GM21528 (cell line): ENCODE results near the gene ACTG1.

Experiments used
- ATAC-seq: cut with Tn5 transposase; IDR thresholded peaks from one replicate; pipeline ENCODE4 v1.9.1; 2021; ENCODE audit warnings: mild to moderate bottlenecking, moderate library complexity; ENCODE audit not compliant: unreplicated experiment, low FRiP score

Gene ACTG1

DNA sequence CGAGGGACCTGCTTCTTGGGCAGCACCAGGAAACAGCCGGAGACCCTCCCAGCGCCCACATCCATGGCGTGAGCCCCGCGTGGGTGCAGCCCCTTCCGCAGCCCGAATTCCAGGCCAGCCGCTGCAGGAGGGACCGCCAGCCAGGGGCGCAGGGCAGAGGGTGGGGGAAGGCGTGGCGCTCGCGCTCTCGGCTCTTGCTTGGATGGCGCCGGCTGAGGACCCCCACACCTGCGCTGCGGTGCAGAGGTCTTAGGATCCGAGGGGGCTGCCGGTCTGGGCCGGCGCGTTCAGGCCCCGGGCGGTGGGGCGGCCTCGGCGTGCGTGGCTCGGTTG, 28.8 kb downstream of the ACTG1 start:
- ATAC-seq = no peak

DNA sequence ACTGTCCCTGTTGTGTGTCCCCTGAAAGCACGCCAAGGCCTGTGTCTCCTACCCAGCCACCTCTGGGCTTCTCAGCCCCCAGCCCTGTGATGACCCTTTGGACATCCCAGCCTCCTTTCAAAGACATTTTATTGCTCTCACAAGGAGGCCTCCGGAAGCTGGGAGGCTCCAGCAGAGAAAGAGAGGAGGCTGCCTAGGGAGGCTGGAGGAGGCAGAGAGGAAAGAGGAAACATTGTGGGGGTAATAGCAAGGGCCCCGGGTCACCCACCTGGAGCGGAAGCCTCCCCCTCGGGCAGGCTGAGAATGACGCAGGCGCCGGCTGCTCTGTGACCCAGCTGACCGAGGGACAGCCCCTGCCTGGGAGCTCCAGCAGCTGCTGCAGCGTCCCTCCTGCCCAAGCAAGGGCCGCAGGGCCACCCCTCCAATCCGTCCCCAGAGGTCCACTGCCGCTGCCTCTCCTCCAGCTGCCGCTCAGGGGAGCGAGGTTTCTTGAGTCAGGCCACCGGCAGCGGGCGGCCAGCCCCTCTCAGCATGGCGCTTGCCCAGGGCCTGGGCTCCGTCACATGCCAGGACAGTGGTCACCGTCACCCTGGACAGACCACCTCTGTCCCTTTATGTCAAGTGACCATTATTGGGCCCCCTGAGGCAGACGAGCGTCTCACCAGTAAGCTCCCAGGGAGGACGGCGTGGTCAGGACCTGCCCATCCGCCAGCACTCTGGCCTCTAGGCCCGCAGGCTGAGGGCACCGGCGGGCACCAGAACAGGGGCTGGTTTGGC, 29.3 kb downstream of the ACTG1 start:
- no peak for ATAC-seq

DNA sequence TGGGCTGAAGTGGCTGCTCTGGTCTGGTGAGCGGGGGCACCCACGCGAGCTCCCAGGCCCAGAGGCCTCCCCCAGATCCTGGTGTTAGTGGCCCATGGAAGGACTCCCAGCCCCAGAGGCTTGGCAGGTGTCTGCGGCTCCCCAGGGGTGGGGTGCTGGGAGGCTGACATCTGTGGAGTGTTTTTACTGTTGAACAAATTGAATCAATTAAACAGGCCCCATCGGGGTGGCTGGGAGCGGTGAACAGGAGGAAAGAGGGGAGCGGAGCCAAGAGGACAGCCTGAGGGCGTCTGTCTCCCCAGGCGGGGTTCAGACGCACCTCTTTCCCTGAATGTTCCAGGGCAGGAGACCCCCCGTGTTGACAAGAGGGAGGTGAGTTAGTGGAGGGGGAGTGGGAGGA, 29.9 kb downstream of the ACTG1 start:
- no peak for ATAC-seq

GRCh38 chr17:81481815-81482505, 30.6 kb downstream of the ACTG1 start:
- ATAC-seq = no peak

DNA sequence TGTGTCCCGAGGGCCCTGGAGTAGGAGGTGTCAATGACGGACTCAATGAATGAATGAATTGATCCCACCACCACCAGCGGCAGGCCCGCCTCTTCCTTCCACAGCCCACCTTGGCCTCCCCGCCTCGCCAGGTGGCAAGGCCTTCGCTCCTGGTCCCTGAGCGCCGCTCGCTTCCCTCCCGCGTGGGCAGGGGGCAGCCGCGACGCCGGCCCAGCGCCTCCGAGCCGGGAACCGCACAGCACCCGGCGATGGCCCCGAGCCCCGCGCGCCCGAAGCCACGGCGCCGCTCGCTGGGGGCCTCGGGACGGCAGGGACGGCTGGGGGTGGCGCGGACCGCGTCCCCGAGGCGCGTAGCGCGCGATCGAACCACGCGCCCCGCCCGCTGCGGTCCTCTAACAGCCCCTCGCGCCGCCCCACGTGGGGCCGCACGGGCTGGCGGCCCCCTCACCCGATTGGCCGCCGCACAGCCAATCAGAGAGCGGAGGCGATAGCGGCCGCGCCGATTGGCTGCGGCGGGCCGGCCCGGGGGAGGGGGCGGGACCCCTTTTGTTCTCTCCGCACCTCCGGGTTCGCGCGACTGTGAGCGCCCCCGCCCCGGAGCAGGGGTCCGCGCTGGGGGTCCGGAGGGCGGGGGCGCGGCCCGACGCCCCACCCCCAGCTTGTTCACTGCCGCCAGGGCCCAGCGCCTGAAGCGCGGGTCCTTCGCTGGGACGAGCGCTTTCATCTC, 31.4 kb downstream of the ACTG1 start:
- ATAC-seq = no peak

DNA sequence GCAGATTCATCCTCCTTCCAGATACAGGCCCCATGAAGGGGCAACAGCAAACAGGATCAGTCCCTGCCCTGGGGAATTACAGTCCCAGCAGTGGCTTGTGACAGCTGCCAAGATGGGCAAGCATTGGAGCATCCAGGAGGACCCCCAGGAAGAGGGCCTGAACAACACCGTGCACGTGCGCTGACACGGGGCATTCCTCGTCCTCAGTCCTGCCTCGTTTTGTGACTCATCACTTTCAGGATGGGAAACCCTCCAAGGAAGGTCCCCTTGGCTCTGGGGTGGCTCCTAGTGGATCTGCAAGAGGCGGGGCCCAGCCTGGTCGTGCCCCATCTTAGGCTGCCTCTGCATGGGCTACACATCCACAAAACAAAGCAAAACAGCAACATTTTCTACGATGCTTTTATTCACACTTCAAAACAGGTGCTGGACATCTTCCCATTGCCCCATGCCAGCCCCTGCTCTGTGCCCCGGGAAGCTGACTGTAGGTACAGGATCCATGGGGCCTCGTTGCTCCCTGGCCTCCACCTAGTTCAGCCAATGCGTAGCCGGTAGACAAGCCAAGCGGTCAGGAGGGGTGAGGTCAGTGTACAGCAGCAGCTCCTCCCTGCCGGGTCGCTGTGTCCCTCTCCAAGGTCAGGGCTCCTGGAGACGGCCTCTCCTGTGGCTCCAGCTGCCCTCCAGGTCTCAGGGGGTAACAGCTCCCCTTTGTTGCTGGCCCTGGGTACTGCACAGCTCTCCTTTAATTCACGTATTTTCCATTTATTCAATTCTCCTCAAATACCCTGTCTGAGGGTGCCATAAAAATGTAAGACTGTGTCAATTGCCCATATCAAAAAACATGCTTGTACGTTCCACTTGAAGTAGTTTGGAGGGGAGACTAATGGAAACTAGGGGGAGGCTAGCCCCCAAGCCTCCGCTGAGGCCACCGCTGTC, 32.2 kb downstream of the ACTG1 start:
- no peak for ATAC-seq

GRCh38 chr17:81479175-81480071, 33.2 kb downstream of the ACTG1 start:
- ATAC-seq = no peak

GRCh38 chr17:81478119-81478518, 34.5 kb downstream of the ACTG1 start:
- ATAC-seq = no peak

- ATAC-seq = no peak
Measured at GRCh38 chr17:81477173-81477572, 35.4 kb downstream of the ACTG1 start.

DNA sequence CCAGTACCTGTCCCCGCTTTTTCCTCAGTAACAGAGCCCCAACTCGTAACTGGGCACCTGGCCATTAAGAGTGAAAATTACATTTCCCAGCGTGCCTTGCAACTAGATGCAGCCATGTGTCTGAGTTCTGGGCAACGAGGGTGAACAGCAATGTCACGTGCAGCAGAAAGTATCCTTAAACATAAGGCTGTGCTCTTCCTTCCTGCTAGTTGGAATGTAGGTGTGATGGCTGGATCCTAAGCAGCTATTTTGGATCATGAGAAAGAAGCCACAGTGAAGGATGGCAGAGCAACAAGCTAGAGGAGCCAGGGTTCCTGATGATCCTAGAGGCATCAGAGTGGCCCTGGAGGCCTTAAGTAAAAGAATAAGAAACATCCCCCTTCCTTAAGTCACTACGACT, 36.0 kb downstream of the ACTG1 start:
- no peak for ATAC-seq

DNA sequence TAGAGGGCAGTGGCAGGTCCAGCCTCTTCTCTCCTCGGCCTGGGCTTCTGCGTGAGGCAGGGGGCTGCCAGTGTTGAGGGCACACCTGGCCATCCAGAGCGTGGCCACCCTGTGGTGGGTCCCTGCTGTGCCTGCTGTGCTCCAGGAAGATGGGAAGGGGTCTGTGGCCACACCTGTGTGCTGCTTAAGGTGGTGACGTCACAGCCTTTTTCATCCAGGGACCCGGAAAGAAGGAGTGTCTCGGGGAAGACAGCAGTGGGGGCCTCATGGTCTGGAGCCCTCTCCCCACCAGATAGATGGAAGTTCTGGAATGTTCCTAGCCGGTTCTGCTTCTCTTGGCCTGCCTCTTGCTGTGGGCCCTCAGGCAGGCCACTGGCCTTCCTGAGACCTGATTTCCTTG, 36.5 kb downstream of the ACTG1 start:
- no peak for ATAC-seq

- ATAC-seq = no peak
Measured at GRCh38 chr17:81474958-81475357, 37.6 kb downstream of the ACTG1 start.

- no peak for ATAC-seq
Measured at GRCh38 chr17:81473019-81473418, 39.6 kb downstream of the ACTG1 start.

GRCh38 chr17:81471818-81472456, 40.7 kb downstream of the ACTG1 start:
- no peak for ATAC-seq

- ATAC-seq = no peak
Measured at GRCh38 chr17:81470944-81471817, 41.4 kb downstream of the ACTG1 start.

GRCh38 chr17:81470270-81470943, 42.2 kb downstream of the ACTG1 start:
- no peak for ATAC-seq

GRCh38 chr17:81469266-81469665, 43.3 kb downstream of the ACTG1 start:
- ATAC-seq = no peak

DNA sequence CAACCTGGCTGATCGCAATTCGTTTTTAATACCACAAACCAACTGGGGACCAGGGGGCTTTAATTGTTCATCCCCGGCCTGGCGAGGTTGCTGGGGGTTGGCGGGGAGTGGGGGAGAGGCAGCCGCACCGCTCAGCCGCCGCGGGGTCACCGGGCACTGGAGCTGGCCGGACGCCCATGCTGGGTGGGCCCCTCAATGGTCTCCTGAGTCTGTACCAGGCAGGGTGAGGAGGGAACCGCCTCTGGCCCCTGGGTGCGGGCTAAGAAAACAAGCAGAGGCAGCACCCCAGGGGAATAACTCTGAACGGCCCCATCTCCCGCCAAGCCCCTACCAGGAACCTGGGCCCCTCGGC, 43.9 kb downstream of the ACTG1 start:
- ATAC-seq = no peak
